Cerebellar cortex (tissue), 1 donor: ENCODE results near the gene LHPP.

Experiments used
- DNase-seq: peaks from one replicate; pipeline ENCODE4 v3.0.0-alpha.2; 2015; ENCODE audit warnings: low spot score

Gene LHPP

DNA sequence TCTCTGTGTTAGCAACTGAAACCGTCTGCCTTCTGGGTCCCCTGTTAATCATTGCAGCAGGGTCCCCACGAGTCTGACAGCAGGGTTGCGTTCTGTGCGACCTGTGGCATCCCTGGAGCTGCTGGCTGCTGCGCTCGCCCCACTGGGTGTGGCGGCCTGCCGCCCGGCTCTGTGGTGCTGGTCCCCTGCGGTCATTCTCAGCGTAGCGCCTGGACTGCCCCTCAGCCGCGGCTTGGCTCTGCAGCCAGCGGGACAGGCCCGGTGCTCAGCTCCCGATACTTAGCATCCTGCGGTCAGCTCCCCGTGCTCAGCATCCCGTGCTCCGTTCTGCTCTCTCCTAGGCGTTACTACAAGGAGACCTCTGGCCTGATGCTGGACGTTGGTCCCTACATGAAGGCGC, 35.0 kb downstream of the LHPP start:
- no peak for DNase-seq

DNA sequence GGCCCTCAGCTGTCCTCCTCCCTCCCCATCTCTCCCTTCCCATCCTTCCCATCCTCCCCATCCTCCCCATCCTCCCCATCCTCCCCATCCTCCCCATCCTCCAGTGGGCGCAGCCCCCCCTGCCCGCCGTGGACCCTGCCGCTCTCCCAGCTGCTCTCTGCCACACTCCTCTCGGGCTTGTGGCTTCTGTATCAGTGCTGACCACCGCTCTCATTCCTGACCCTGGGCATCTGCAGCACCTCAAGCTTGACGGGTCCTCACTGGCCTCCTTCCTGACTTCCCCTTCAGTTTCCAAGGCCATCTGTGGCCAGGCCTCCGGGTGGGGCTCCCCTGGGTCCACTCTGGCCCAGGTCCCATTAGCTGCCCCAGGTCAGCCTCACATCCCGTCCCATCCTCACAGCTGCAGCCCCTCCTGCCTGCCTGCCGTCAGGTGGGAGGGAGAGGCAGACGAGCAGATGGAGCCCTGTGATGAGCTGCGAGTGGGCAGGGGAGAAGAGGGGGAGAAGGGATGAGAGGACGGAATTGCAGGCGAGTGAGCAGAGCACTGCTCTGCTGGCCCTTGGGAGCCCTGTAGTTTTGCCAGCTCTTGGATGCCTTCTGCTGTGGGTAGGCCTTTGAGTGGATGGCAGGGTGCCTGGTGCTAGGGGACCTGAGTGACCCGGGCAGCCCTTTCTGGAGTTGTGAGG, 35.7 kb downstream of the LHPP start:
- DNase-seq, result peak; percentile 16

DNA sequence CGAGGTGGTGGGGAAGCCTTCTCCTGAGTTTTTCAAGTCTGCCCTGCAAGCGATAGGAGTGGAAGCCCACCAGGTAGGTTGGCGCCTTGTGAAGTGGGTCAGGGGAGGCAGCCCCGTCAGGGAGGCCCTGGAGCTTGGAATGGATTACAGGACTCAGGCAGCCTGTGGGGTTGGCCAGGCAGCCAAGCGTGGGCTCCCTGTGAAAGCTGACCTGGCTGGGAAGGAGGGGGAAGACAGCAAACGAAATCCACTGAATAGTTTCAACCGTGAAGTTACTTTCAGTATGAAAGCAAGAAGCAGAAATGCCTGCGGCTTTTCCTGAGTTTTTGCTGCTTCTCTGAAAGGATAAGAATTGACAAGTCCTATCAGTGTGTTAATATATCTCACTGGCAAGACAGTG, 36.4 kb downstream of the LHPP start:
- DNase-seq, result no peak

- DNase-seq, result no peak
Measured at GRCh38 chr10:124500757-124501156, 39.1 kb downstream of the LHPP start.

- no peak for DNase-seq
Measured at GRCh38 chr10:124504711-124505110, 43.1 kb downstream of the LHPP start.

GRCh38 chr10:124505279-124505678, 43.7 kb downstream of the LHPP start:
- DNase-seq, result no peak

DNA sequence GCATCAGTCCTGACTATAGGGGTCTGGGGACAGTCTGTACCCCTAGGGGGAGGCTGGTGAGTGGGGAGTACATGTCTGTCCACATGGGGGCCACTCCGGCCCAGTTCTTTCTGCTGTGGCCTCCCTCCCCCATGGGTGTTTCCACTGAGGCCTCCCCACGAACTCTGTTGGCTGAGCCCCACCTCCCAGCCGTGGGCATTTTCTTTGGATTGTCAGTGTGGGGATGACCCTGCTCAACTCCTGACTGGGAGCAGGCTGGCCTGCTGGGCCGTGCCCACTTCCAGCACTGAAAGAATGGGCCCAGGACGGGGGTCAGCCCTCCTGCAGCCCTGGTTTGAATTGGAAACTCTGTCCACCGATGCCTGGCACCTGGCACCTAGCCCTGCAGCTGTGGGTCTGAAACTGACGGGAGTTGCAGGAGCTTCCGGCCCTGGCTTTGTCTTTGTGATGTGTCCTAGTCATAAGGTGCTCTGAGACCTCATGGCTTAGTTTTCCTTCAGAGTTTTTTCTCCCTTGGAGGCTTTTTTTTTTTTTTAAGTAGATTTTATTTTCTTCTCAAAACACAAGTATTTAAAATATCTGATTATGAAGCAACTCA, 46.5 kb downstream of the LHPP start:
- DNase-seq, result no peak

- no peak for DNase-seq
Measured at GRCh38 chr10:124508907-124509454, 47.4 kb downstream of the LHPP start.

GRCh38 chr10:124509880-124510632, 48.4 kb downstream of the LHPP start:
- DNase-seq, result no peak

- no peak for DNase-seq
Measured at GRCh38 chr10:124510759-124511158, 49.1 kb downstream of the LHPP start.

- DNase-seq, result no peak
Measured at GRCh38 chr10:124511205-124512039, 49.8 kb downstream of the LHPP start.

DNA sequence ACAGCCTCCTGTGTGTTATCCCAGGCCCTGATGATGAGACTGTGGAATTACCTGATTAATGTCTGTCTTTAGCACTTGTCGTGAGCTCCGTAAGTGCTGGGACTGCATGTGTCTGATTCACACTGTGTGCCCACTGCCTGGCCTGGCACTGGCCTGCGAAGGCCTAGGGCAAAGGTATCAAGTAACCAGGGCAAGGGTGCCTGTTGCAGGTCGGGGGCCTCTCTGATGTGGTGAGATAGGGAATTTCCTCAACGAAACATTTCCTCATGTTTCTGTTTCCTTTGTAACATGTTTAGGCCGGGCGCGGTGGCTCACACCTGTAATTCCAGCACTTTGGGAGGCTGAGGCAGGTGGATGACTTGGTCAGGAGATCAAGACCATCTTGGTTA, 50.4 kb downstream of the LHPP start:
- no peak for DNase-seq

- DNase-seq, result no peak
Measured at GRCh38 chr10:124512600-124512999, 51.0 kb downstream of the LHPP start.

GRCh38 chr10:124515244-124515970, 53.8 kb downstream of the LHPP start:
- DNase-seq, result no peak

DNA sequence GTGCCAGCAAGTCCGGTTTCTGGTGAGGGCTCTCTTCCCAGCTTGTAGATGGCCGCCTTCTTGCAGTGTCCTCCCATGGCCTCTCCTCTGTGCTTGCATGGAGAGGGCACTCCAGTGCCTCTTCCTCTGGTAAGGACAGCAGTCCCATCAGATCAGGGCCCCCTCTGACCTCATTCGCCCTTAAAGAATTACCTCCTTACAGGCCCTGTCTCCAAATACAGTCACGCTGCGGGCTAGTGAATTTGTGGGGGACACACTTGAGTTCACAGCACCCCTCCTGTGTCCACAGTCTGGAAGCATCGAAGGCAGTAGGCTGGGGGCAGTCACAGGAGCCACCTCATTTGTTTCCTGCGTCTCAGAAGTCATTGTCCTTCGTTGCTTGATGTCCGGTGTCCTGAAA, 54.6 kb downstream of the LHPP start:
- DNase-seq, result no peak

GRCh38 chr10:124516746-124517397, 55.2 kb downstream of the LHPP start:
- DNase-seq, result no peak

GRCh38 chr10:124517461-124517860, 55.8 kb downstream of the LHPP start:
- no peak for DNase-seq

- DNase-seq, result no peak
Measured at GRCh38 chr10:124517931-124518330, 56.3 kb downstream of the LHPP start.

DNA sequence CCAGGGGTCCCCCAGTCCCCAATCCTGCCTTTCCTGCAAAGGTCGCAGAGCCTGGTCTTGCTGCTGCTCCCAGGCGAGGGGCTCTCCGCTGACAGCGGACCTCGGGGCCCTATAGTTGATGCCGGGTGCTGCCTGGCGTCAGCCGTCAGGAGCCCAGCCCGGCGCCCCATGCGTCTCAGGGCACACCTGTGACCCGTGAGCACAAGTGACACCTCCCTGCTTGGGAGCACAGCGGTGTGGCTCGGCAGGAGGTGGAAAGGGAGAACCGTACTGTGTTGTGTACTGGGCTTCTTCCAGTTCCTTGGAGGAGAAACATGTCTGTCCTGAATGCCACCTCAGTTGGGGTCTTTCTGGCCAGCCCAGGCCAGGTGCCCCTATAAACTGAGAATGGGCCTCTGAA, 56.7 kb downstream of the LHPP start:
- no peak for DNase-seq

DNA sequence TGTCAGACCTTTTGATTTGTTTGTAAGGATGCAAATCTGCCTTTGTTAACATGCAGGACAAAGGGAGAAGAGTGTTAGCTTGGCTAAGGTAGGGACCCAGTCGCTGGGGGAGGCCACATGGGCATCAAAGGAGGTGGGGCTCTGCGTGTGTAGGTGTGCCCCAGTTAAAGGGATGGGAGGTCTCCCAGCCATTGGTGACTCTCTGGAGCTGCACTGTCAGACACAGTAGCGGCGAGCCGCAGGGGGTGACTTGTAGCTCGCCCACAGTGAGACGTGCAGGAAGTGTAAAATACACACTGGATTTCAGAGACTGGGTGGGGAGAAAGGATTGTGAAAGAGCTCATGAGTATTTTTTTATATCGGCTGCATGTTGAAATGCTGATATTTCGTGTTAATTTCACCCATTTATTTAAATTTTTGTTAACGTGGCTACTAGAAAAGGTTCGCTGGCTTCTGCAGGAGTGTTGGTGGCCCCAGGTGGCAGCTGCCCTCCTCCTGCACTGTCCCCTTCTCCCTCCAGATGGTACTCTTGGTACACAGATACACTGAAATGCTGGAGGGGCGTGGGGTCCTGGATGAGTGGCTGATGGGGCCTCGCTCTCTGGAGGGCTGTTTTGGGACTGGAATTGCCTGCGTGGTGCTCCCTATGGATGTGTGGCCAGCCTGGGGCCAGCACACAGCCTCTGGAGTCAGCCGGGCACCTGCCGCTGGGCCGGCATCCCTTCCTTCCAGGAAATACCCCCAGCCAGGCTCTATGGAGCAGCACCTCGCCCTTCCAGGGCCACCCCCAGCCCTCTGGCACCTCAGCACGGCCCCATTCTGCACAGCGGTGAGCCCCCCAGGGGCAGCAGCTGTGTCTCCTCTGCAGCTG, 59.2 kb downstream of the LHPP start:
- no peak for DNase-seq
